Hematopoietic multipotent progenitor cell (in vitro differentiated cells): Measurements from ENCODE around the gene DUSP18. TPM values are rescaled to one million over a fixed set of nuclear protein-coding genes. Genes with fewer than 3 reads are reported as not detected.

Source experiments
- total RNA-seq: library from RNA; depleted of rRNA; stranded (reverse); fragments of >200 nt; gene quantifications from one replicate; pipeline ENCODE4 v1.2.3, GENCODE V29; 2012

The DUSP18 gene
- total RNA-seq, 1 donor: 51.7 TPM

Other genes with a start within 250 kb of the DUSP18 start
- gene MTFP1, start 242.1 kb downstream of the DUSP18 start, total RNA-seq: 21.3 TPM
- gene SEC14L3, start 195.9 kb downstream of the DUSP18 start, total RNA-seq: not detected
- gene SEC14L4, start 162.2 kb downstream of the DUSP18 start, total RNA-seq: under 0.01 TPM
- gene SEC14L6, start 121.1 kb downstream of the DUSP18 start, total RNA-seq: under 0.01 TPM
- 0.27 TPM for gene GAL3ST1, start 93.2 kb downstream of the DUSP18 start, total RNA-seq
- 131 TPM for gene PES1, start 76.0 kb downstream of the DUSP18 start, total RNA-seq
- 8.1 TPM for gene TCN2, start 60.7 kb downstream of the DUSP18 start, total RNA-seq
- gene SLC35E4, start 32.1 kb downstream of the DUSP18 start, total RNA-seq: 9.2 TPM
- gene OSBP2, start 27.0 kb upstream of the DUSP18 start, total RNA-seq: 6.2 TPM